SK-N-SH treated with all-trans-retinoic acid at 6 μM for 48 hours (cell line): ENCODE measurements around the gene B2M.

Source experiments
- ATAC-seq: fragments of 200-7000 bp; cut with Tn5 transposase; 3 replicates; pipeline ENCODE4 v1.9.1; 2020; ENCODE audit warnings: mild to moderate bottlenecking, moderate library complexity
- ARNTL ChIP-seq: fragments of 450-650 bp; formaldehyde crosslinking; IDR thresholded peaks from 2 replicates; pipeline ENCODE4 v1.5.0; 2020; ENCODE audit warnings: low read depth, mild to moderate bottlenecking, moderate library complexity, borderline replicate concordance
- BACH2 ChIP-seq: fragments of 250-450 bp; sonication (Bioruptor Pico); IDR thresholded peaks from 2 replicates; pipeline ENCODE4 v1.9.0; 2021; ENCODE audit warnings: mild to moderate bottlenecking, borderline replicate concordance
- ESRRG ChIP-seq: fragments of 250-450 bp; sonication (Bioruptor Pico); IDR thresholded peaks from 2 replicates; pipeline ENCODE4 v1.6.1; 2021; ENCODE audit warnings: mild to moderate bottlenecking
- GLIS3 ChIP-seq: fragments of 250-450 bp; sonication (Bioruptor Pico); IDR thresholded peaks from 2 replicates; pipeline ENCODE4 v1.5.0; 2020; ENCODE audit warnings: mild to moderate bottlenecking, moderate library complexity
- PPARA ChIP-seq: fragments of 250-450 bp; sonication (Bioruptor Pico); IDR thresholded peaks from 2 replicates; pipeline ENCODE4 v1.5.0; 2020; ENCODE audit warnings: mild to moderate bottlenecking, borderline replicate concordance
- RARB ChIP-seq: fragments of 250-450 bp; sonication (Bioruptor Pico); IDR thresholded peaks from 2 replicates; pipeline ENCODE4 v1.8.0; 2021; ENCODE audit warnings: mild to moderate bottlenecking, moderate library complexity
- SNAI2 ChIP-seq: fragments of 250-450 bp; sonication (Bioruptor Pico); IDR thresholded peaks from 2 replicates; pipeline ENCODE4 v1.5.0; 2020; ENCODE audit warnings: mild to moderate bottlenecking, moderate library complexity
- TCF4 ChIP-seq: fragments of 250-450 bp; sonication (Bioruptor Pico); IDR thresholded peaks from 2 replicates; pipeline ENCODE4 v1.8.0; 2021; ENCODE audit warnings: mild to moderate bottlenecking, moderate library complexity, borderline replicate concordance
- TOX ChIP-seq: fragments of 250-450 bp; sonication (Bioruptor Pico); IDR thresholded peaks from 2 replicates; pipeline ENCODE4 v1.8.0; 2021; ENCODE audit warnings: mild to moderate bottlenecking, moderate library complexity, borderline replicate concordance
- TSHZ2 ChIP-seq: fragments of 250-450 bp; sonication (Bioruptor Pico); IDR thresholded peaks from 2 replicates; pipeline ENCODE4 v1.5.0; 2020; ENCODE audit warnings: mild to moderate bottlenecking, moderate library complexity
- ZFP3 ChIP-seq: fragments of 250-450 bp; sonication (Bioruptor Pico); IDR thresholded peaks from 2 replicates; pipeline ENCODE4 v1.5.0; 2020; ENCODE audit warnings: mild to moderate bottlenecking, moderate library complexity
- ZFP30 ChIP-seq: fragments of 450-650 bp; formaldehyde crosslinking; IDR thresholded peaks from 2 replicates; pipeline ENCODE4 v1.5.0; 2022; ENCODE audit warnings: mild to moderate bottlenecking, moderate library complexity
- ZNF565 ChIP-seq: fragments of 450-650 bp; formaldehyde crosslinking; conservative IDR thresholded peaks from 2 replicates; pipeline ENCODE4 v1.5.0; 2020; ENCODE audit warnings: low read depth, mild to moderate bottlenecking, moderate library complexity
- ZNF70 ChIP-seq: fragments of 450-650 bp; formaldehyde crosslinking; IDR thresholded peaks from 2 replicates; pipeline ENCODE4 v1.5.0; 2020; ENCODE audit warnings: mild to moderate bottlenecking, moderate library complexity
- ZNF8 ChIP-seq: fragments of 450-650 bp; formaldehyde crosslinking; IDR thresholded peaks from 2 replicates; pipeline ENCODE4 v1.5.0; 2020; ENCODE audit warnings: mild to moderate bottlenecking, moderate library complexity
- TF ChIP-seq, protein P1 (sequence below): fragments of 250-450 bp; sonication (Bioruptor Pico); IDR thresholded peaks from 2 replicates; pipeline ENCODE4 v1.5.1; 2021; ENCODE audit warnings: mild to moderate bottlenecking, moderate library complexity
- TF ChIP-seq, protein P2 (sequence below): fragments of 250-450 bp; sonication (Bioruptor Pico); IDR thresholded peaks from 2 replicates; pipeline ENCODE4 v1.8.0; 2020; ENCODE audit warnings: mild to moderate bottlenecking, moderate library complexity, borderline replicate concordance
- TF ChIP-seq, protein P3 (sequence below): fragments of 250-450 bp; sonication (Bioruptor Pico); IDR thresholded peaks from 2 replicates; pipeline ENCODE4 v1.8.0; 2021; ENCODE audit warnings: low read depth, mild to moderate bottlenecking, moderate library complexity, borderline replicate concordance

The B2M gene

DNA sequence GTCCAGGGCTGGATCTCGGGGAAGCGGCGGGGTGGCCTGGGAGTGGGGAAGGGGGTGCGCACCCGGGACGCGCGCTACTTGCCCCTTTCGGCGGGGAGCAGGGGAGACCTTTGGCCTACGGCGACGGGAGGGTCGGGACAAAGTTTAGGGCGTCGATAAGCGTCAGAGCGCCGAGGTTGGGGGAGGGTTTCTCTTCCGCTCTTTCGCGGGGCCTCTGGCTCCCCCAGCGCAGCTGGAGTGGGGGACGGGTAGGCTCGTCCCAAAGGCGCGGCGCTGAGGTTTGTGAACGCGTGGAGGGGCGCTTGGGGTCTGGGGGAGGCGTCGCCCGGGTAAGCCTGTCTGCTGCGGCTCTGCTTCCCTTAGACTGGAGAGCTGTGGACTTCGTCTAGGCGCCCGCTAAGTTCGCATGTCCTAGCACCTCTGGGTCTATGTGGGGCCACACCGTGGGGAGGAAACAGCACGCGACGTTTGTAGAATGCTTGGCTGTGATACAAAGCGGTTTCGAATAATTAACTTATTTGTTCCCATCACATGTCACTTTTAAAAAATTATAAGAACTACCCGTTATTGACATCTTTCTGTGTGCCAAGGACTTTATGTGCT is 527 bp downstream of the B2M start:
- peak; percentile 65 for ATAC-seq
- TF ChIP-seq ZNF70 (CRISPR knock-in tag) (no peak), ZNF565 (CRISPR knock-in tag) (no peak), ESRRG (no peak), ARNTL (CRISPR knock-in tag) (no peak), TCF4 (CRISPR knock-in tag) (no peak), PPARA (CRISPR knock-in tag) (no peak), TOX (CRISPR knock-in tag) (no peak), SNAI2 (no peak), ZFP3 (no peak)
- TF ChIP-seq, protein P1, sequence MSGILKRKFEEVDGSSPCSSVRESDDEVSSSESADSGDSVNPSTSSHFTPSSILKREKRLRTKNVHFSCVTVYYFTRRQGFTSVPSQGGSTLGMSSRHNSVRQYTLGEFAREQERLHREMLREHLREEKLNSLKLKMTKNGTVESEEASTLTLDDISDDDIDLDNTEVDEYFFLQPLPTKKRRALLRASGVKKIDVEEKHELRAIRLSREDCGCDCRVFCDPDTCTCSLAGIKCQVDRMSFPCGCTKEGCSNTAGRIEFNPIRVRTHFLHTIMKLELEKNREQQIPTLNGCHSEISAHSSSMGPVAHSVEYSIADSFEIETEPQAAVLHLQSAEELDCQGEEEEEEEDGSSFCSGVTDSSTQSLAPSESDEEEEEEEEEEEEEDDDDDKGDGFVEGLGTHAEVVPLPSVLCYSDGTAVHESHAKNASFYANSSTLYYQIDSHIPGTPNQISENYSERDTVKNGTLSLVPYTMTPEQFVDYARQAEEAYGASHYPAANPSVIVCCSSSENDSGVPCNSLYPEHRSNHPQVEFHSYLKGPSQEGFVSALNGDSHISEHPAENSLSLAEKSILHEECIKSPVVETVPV (CRISPR knock-in tag) = no peak
- TF ChIP-seq, protein P2, sequence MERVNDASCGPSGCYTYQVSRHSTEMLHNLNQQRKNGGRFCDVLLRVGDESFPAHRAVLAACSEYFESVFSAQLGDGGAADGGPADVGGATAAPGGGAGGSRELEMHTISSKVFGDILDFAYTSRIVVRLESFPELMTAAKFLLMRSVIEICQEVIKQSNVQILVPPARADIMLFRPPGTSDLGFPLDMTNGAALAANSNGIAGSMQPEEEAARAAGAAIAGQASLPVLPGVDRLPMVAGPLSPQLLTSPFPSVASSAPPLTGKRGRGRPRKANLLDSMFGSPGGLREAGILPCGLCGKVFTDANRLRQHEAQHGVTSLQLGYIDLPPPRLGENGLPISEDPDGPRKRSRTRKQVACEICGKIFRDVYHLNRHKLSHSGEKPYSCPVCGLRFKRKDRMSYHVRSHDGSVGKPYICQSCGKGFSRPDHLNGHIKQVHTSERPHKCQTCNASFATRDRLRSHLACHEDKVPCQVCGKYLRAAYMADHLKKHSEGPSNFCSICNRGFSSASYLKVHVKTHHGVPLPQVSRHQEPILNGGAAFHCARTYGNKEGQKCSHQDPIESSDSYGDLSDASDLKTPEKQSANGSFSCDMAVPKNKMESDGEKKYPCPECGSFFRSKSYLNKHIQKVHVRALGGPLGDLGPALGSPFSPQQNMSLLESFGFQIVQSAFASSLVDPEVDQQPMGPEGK (CRISPR knock-in tag) = no peak

DNA sequence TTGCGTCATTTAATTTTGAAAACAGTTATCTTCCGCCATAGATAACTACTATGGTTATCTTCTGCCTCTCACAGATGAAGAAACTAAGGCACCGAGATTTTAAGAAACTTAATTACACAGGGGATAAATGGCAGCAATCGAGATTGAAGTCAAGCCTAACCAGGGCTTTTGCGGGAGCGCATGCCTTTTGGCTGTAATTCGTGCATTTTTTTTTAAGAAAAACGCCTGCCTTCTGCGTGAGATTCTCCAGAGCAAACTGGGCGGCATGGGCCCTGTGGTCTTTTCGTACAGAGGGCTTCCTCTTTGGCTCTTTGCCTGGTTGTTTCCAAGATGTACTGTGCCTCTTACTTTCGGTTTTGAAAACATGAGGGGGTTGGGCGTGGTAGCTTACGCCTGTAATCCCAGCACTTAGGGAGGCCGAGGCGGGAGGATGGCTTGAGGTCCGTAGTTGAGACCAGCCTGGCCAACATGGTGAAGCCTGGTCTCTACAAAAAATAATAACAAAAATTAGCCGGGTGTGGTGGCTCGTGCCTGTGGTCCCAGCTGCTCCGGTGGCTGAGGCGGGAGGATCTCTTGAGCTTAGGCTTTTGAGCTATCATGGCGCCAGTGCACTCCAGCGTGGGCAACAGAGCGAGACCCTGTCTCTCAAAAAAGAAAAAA is 1.2 kb downstream of the B2M start:
- TF ChIP-seq ZFP30 (CRISPR knock-in tag) = no peak
- no peak for TF ChIP-seq TOX (CRISPR knock-in tag)
- TF ChIP-seq RARB = no peak
- TF ChIP-seq PPARA (CRISPR knock-in tag) = no peak
- peak; percentile 55 for ATAC-seq

GRCh38 chr15:44713006-44713966 is 2.0 kb downstream of the B2M start:
- ATAC-seq = peak; percentile 26
- TF ChIP-seq TSHZ2 (CRISPR knock-in tag) (no peak), ARNTL (CRISPR knock-in tag) (no peak), GLIS3 (CRISPR knock-in tag) (no peak), ESRRG (no peak), ZFP3 (no peak), ZNF8 (CRISPR knock-in tag) (no peak), BACH2 (CRISPR knock-in tag) (no peak), ZNF565 (CRISPR knock-in tag) (no peak), SNAI2 (no peak), RARB (no peak), ZFP30 (CRISPR knock-in tag) (no peak)
- TF ChIP-seq, protein P3, sequence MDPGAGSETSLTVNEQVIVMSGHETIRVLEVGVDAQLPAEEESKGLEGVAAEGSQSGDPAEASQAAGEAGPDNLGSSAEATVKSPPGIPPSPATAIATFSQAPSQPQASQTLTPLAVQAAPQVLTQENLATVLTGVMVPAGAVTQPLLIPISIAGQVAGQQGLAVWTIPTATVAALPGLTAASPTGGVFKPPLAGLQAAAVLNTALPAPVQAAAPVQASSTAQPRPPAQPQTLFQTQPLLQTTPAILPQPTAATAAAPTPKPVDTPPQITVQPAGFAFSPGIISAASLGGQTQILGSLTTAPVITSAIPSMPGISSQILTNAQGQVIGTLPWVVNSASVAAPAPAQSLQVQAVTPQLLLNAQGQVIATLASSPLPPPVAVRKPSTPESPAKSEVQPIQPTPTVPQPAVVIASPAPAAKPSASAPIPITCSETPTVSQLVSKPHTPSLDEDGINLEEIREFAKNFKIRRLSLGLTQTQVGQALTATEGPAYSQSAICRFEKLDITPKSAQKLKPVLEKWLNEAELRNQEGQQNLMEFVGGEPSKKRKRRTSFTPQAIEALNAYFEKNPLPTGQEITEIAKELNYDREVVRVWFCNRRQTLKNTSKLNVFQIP (CRISPR knock-in tag) = no peak
- TF ChIP-seq, protein P2 (CRISPR knock-in tag) = no peak
- TF ChIP-seq, protein P1 (CRISPR knock-in tag) = no peak
